Peyer's patch (tissue), 4 donors: Measurements from ENCODE around the gene SKAP1.

Experiments used
- POLR2A ChIP-seq, 2 donors: fragments of 450-650 bp; IDR thresholded peaks; one replicate each; pipeline ENCODE4 v1.5.1; 2017; ENCODE audit warnings: antibody characterized with exemption in 2 of 2, mild to moderate bottlenecking in 2 of 2, moderate library complexity in 2 of 2
- TF ChIP-seq, protein P1 (sequence below), 6 experiments: fragments of 450-650 bp in 4 of 6; fragments of 200-600 bp in 2 of 6; sonication (generic) in 1 of 6; IDR thresholded peaks; one replicate each; pipeline ENCODE4 v1.5.1; 2017 to 2019; ENCODE audit warnings: antibody characterized with exemption in 6 of 6, mild to moderate bottlenecking in 3 of 6, moderate library complexity in 1 of 6

GRCh38 chr17:48297825-48298224 is 132.2 kb downstream of the SKAP1 start:
- TF ChIP-seq, protein P1, sequence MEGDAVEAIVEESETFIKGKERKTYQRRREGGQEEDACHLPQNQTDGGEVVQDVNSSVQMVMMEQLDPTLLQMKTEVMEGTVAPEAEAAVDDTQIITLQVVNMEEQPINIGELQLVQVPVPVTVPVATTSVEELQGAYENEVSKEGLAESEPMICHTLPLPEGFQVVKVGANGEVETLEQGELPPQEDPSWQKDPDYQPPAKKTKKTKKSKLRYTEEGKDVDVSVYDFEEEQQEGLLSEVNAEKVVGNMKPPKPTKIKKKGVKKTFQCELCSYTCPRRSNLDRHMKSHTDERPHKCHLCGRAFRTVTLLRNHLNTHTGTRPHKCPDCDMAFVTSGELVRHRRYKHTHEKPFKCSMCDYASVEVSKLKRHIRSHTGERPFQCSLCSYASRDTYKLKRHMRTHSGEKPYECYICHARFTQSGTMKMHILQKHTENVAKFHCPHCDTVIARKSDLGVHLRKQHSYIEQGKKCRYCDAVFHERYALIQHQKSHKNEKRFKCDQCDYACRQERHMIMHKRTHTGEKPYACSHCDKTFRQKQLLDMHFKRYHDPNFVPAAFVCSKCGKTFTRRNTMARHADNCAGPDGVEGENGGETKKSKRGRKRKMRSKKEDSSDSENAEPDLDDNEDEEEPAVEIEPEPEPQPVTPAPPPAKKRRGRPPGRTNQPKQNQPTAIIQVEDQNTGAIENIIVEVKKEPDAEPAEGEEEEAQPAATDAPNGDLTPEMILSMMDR (IDR thresholded peaks at IDR 0.05) = no peak
- TF ChIP-seq POLR2A (IDR thresholded peaks at IDR 0.05) = no peak
